Stromal cell of bone marrow (primary cell): ENCODE data around the gene OR51B2.
"Not testable (repeated sequence)": the region's sequence is repeated elsewhere in the genome, so short reads cannot be mapped to it uniquely, and the experiment has no call there.

Source experiments
- DNase-seq: peaks from one replicate; pipeline ENCODE4 v3.0.0-alpha.2; 2012; ENCODE audit warnings: low read depth

Gene OR51B2

GRCh38 chr11:5310423-5310822 is 13.7 kb downstream of the OR51B2 start:
- no peak for DNase-seq

- DNase-seq = no peak
Measured at GRCh38 chr11:5307256-5308019, 16.7 kb downstream of the OR51B2 start.

- DNase-seq = no peak
Measured at GRCh38 chr11:5304046-5304445, 20.1 kb downstream of the OR51B2 start.

- no peak for DNase-seq
Measured at GRCh38 chr11:5303626-5304025, 20.5 kb downstream of the OR51B2 start.

- no peak for DNase-seq
Measured at GRCh38 chr11:5301846-5302245, 22.3 kb downstream of the OR51B2 start, which contains the start of gene OR51B4. Gene OR51B4, minus strand, starts transcription at chr11:5301946. Its CDS starts 0 bp downstream, at chr11:5301946.

- DNase-seq = no peak
Measured at GRCh38 chr11:5300251-5300650, 23.8 kb downstream of the OR51B2 start.

- no peak for DNase-seq
Measured at GRCh38 chr11:5298451-5298850, 25.6 kb downstream of the OR51B2 start.

- DNase-seq = no peak
Measured at GRCh38 chr11:5297721-5298323, 26.3 kb downstream of the OR51B2 start.

GRCh38 chr11:5294342-5294995 is 29.6 kb downstream of the OR51B2 start:
- not testable (repeated sequence) for DNase-seq

- no peak for DNase-seq
Measured at GRCh38 chr11:5293028-5293427, 31.1 kb downstream of the OR51B2 start.

GRCh38 chr11:5291207-5291838 is 32.8 kb downstream of the OR51B2 start:
- DNase-seq = no peak

- no peak for DNase-seq
Measured at GRCh38 chr11:5290106-5290505, 34.0 kb downstream of the OR51B2 start.

GRCh38 chr11:5289696-5290095 is 34.4 kb downstream of the OR51B2 start:
- no peak for DNase-seq

GRCh38 chr11:5288906-5289550 is 35.1 kb downstream of the OR51B2 start:
- DNase-seq = no peak

- no peak for DNase-seq
Measured at GRCh38 chr11:5288108-5288905, 35.8 kb downstream of the OR51B2 start.

GRCh38 chr11:5286901-5287300 is 37.2 kb downstream of the OR51B2 start:
- DNase-seq = no peak

- no peak for DNase-seq
Measured at GRCh38 chr11:5286351-5286750, 37.7 kb downstream of the OR51B2 start.

- DNase-seq = no peak
Measured at GRCh38 chr11:5285703-5286340, 38.3 kb downstream of the OR51B2 start.

- no peak for DNase-seq
Measured at GRCh38 chr11:5284637-5285036, 39.5 kb downstream of the OR51B2 start.

- DNase-seq = no peak
Measured at GRCh38 chr11:5283882-5284281, 40.2 kb downstream of the OR51B2 start.

GRCh38 chr11:5283086-5283485 is 41.0 kb downstream of the OR51B2 start:
- DNase-seq = no peak
